KG1 (cell line): ENCODE measurements around the gene TP73.
"Not testable (repeated sequence)": the region's sequence is repeated elsewhere in the genome, so short reads cannot be mapped to it uniquely, and the experiment has no call there.

Experiments
- DNase-seq: peaks from one replicate; lab custom pipeline; 2025; lab: John Stamatoyannopoulos, UW

The TP73 gene

GRCh38 chr1:3744646-3745045, 92.3 kb downstream of the TP73 start:
- no peak for DNase-seq

- DNase-seq: no peak
These were observed 92.8 kb downstream of the TP73 start for GRCh38 chr1:3745071-3745470.

- no peak for DNase-seq
These were observed 93.5 kb downstream of the TP73 start for GRCh38 chr1:3745590-3746381.

- no peak for DNase-seq
These were observed 94.1 kb downstream of the TP73 start for GRCh38 chr1:3746389-3746829.

GRCh38 chr1:3746830-3747521, 94.7 kb downstream of the TP73 start:
- peak; percentile 55 for DNase-seq

- no peak for DNase-seq
These were observed 95.2 kb downstream of the TP73 start for GRCh38 chr1:3747522-3747848.

- DNase-seq: no peak
These were observed 95.6 kb downstream of the TP73 start for GRCh38 chr1:3747903-3748302.

GRCh38 chr1:3748316-3748900, 96.1 kb downstream of the TP73 start:
- DNase-seq: not testable (repeated sequence)

- DNase-seq: no peak
These were observed 97.2 kb downstream of the TP73 start for GRCh38 chr1:3749512-3749911.

GRCh38 chr1:3750741-3751140, 98.4 kb downstream of the TP73 start:
- DNase-seq: no peak

- DNase-seq: no peak
These were observed 100.2 kb downstream of the TP73 start, which contains the start of gene CCDC27 for GRCh38 chr1:3752400-3752945. CCDC27 (plus strand) TSS chr1:3752450; CDS start chr1:3752482, 32 bp downstream.

GRCh38 chr1:3753656-3754454, 101.5 kb downstream of the TP73 start:
- no peak for DNase-seq

- no peak for DNase-seq
These were observed 104.1 kb downstream of the TP73 start for GRCh38 chr1:3756394-3756793.

GRCh38 chr1:3759164-3759563, 106.8 kb downstream of the TP73 start:
- no peak for DNase-seq

- DNase-seq: no peak
These were observed 107.5 kb downstream of the TP73 start for GRCh38 chr1:3759796-3760195.

GRCh38 chr1:3761296-3762010, 109.1 kb downstream of the TP73 start:
- DNase-seq: no peak

GRCh38 chr1:3762151-3762872, 110.0 kb downstream of the TP73 start:
- no peak for DNase-seq

GRCh38 chr1:3762873-3763228, 110.5 kb downstream of the TP73 start:
- no peak for DNase-seq

GRCh38 chr1:3763351-3764125, 111.2 kb downstream of the TP73 start:
- no peak for DNase-seq
